HCT116 (cell line): Measurements from ENCODE around the gene PRKACA. TPM values are rescaled to one million over a fixed set of nuclear protein-coding genes. Genes with fewer than 3 reads are reported as not detected.

Experiments used
- ATAC-seq: fragments of 200-7000 bp; cut with Tn5 transposase; 2 replicates; pipeline ENCODE4 v1.9.1; 2020; ENCODE audit warnings: mild to moderate bottlenecking, moderate library complexity
- BruUV-seq: library from RNA; stranded (reverse); fragments of 400-500 nt; replicated peaks from 2 replicates; lab custom pipeline; 2021; lab: Mats Ljungman, UMichigan
- CTCF ChIA-PET: fragments of 300-600 bp; sonication (Branson Sonifier 250); formaldehyde crosslinking; loops from one replicate; lab custom pipeline; 2021; ENCODE audit warnings: antibody characterized with exemption; lab: Charles Lee
- POLR2A ChIA-PET: fragments of 300-600, 350-600 bp; sonication (Branson Sonifier 250); formaldehyde crosslinking; loops from one replicate; lab custom pipeline; 2021; ENCODE audit warnings: antibody characterized with exemption; lab: Charles Lee
- RAD21 ChIA-PET, 2 experiments: fragments of 300-600 bp; sonication (Branson Sonifier 250); formaldehyde crosslinking; loops; one replicate each; lab custom pipeline; 2023; ENCODE audit warnings: low total read pairs in 2 of 2; ENCODE audit not compliant: uncharacterized antibody in 2 of 2, unreplicated experiment in 2 of 2, low non-redundant PET in 1 of 2; lab: Charles Lee
- DNase-seq: peaks from one replicate; pipeline ENCODE4 v3.0.0-alpha.2; 2010; ENCODE audit warnings: low read depth, low spot score
- H2AFZ ChIP-seq: fragments of 200-600 bp; shearing (Covaris generic), sonication (generic); 2 replicates; pipeline ENCODE4 v1.6.1; 2017; ENCODE audit warnings: low read depth, mixed run types, mixed read lengths, antibody characterized with exemption, low read length; ENCODE audit not compliant: poor library complexity, severe bottlenecking
- H3K27ac ChIP-seq: 2 replicates; pipeline ENCODE4 v1.5.1; 2012; ENCODE audit warnings: low read depth, low read length
- H3K27me3 ChIP-seq: fragments of 200-600 bp; sonication (generic); 2 replicates; pipeline ENCODE4 v1.6.1; 2016; ENCODE audit warnings: mixed run types, low read length, mixed read lengths; ENCODE audit not compliant: insufficient read depth
- H3K36me3 ChIP-seq, 2 experiments: fragments of 200-500 bp in 1 of 2; fragments of 200-600 bp in 1 of 2; sonication (Bioruptor generic) in 1 of 2; sonication (generic) in 1 of 2; 2 replicates each; pipeline versions ENCODE4 v1.5.1 to v1.6.1; 2014 to 2016; ENCODE audit warnings: low read length in 2 of 2, inconsistent platforms in 1 of 2, mixed read lengths in 1 of 2, mixed run types in 1 of 2; ENCODE audit not compliant: insufficient read depth in 2 of 2, control insufficient read depth in 1 of 2
- H3K4me1 ChIP-seq, 2 experiments: fragments of 200-600 bp in 1 of 2; sonication (generic) in 1 of 2; 2 replicates each; pipeline versions ENCODE4 v1.5.1 to v1.6.1; 2012 to 2017; ENCODE audit warnings: low read length in 2 of 2, inconsistent platforms in 1 of 2, mild to moderate bottlenecking in 1 of 2, mixed read lengths in 1 of 2, mixed run types in 1 of 2, moderate library complexity in 1 of 2; ENCODE audit not compliant: insufficient read depth in 2 of 2, control insufficient read depth in 1 of 2
- H3K4me2 ChIP-seq: fragments of 200-600 bp; sonication (generic); 2 replicates; pipeline ENCODE4 v1.6.1; 2017; ENCODE audit warnings: mixed run types, low read length, mixed read lengths
- H3K4me3 ChIP-seq, 2 experiments: fragments of 200-600 bp in 1 of 2; sonication (generic) in 1 of 2; replicated peaks in 1 of 2; 2 replicates each; pipeline ENCODE4 v1.5.1; 2011 to 2016; ENCODE audit warnings: low read length in 2 of 2, control low read depth in 1 of 2, low read depth in 1 of 2, mild to moderate bottlenecking in 1 of 2, mixed read lengths in 1 of 2, mixed run types in 1 of 2
- H3K79me2 ChIP-seq: fragments of 200-600 bp; sonication (generic); 2 replicates; pipeline ENCODE4 v1.6.1; 2017; ENCODE audit warnings: mild to moderate bottlenecking, mixed run types, low read length, moderate library complexity, mixed read lengths; ENCODE audit not compliant: insufficient read depth
- H3K9ac ChIP-seq: fragments of 200-600 bp; sonication (generic); 2 replicates; pipeline ENCODE4 v1.6.1; 2016; ENCODE audit warnings: low read length, mixed read lengths
- H3K9me2 ChIP-seq: fragments of 200-600 bp; sonication (generic), shearing (Covaris generic); 2 replicates; pipeline ENCODE4 v1.6.1; 2017; ENCODE audit warnings: mixed run types, mild to moderate bottlenecking, moderate library complexity; ENCODE audit not compliant: insufficient read depth
- H3K9me3 ChIP-seq, 2 experiments: fragments of 200-500 bp in 1 of 2; fragments of 200-600 bp in 1 of 2; sonication (Bioruptor generic) in 1 of 2; sonication (generic) in 1 of 2; 2 replicates each; pipeline ENCODE4 v1.6.1; 2014 to 2017; ENCODE audit warnings: low read length in 2 of 2, mixed read lengths in 2 of 2, inconsistent platforms in 1 of 2, low read depth in 1 of 2, mild to moderate bottlenecking in 1 of 2, mixed run types in 1 of 2, moderate library complexity in 1 of 2; ENCODE audit not compliant: control insufficient read depth in 1 of 2, insufficient read depth in 1 of 2
- H4K20me1 ChIP-seq: fragments of 200-600 bp; sonication (generic), shearing (Covaris generic); 2 replicates; pipeline ENCODE4 v1.6.1; 2017; ENCODE audit warnings: mixed run types, mild to moderate bottlenecking, moderate library complexity; ENCODE audit not compliant: insufficient read depth
- CBX3 ChIP-seq: IDR thresholded peaks from 2 replicates; pipeline ENCODE4 v1.6.1; 2012; ENCODE audit warnings: low read depth
- CEBPB ChIP-seq: IDR thresholded peaks from 2 replicates; pipeline ENCODE4 v1.6.1; 2012; ENCODE audit warnings: low read depth
- ELF1 ChIP-seq: IDR thresholded peaks from 2 replicates; pipeline ENCODE4 v1.6.1; 2012; ENCODE audit warnings: low read depth, borderline replicate concordance
- EZH2 ChIP-seq: fragments of 200-600 bp; sonication (generic); IDR thresholded peaks from 2 replicates; pipeline ENCODE4 v1.6.1; 2017; ENCODE audit warnings: antibody characterized with exemption, mixed run types
- EZH2phosphoT487 ChIP-seq: fragments of 200-600 bp; IDR thresholded peaks from 2 replicates; pipeline ENCODE4 v1.6.1; 2018; ENCODE audit warnings: antibody characterized with exemption, borderline replicate concordance
- JUND ChIP-seq: IDR thresholded peaks from 2 replicates; pipeline ENCODE4 v1.6.1; 2012
- POLR2A ChIP-seq: IDR thresholded peaks from 2 replicates; pipeline ENCODE4 v1.7.0; 2011; ENCODE audit warnings: borderline replicate concordance; ENCODE audit not compliant: insufficient read depth, insufficient read length; ENCODE audit errors: extremely low read depth
- POLR2AphosphoS5 ChIP-seq: IDR thresholded peaks from 2 replicates; pipeline ENCODE4 v1.6.1; 2011; ENCODE audit warnings: mild to moderate bottlenecking, low read depth, low read length, moderate library complexity
- RAD21 ChIP-seq: IDR thresholded peaks from 2 replicates; pipeline ENCODE4 v1.6.1; 2012; ENCODE audit warnings: low read depth, mild to moderate bottlenecking
- SIN3A ChIP-seq: IDR thresholded peaks from 2 replicates; pipeline ENCODE4 v1.6.1; 2012; ENCODE audit warnings: low read depth
- SP1 ChIP-seq: IDR thresholded peaks from 2 replicates; pipeline ENCODE4 v1.6.1; 2012; ENCODE audit warnings: low read depth
- SRF ChIP-seq: IDR thresholded peaks from 2 replicates; pipeline ENCODE4 v1.6.1; 2012; ENCODE audit warnings: low read depth
- TCF7L2 ChIP-seq: IDR thresholded peaks from 2 replicates; pipeline ENCODE4 v1.7.0; 2011; ENCODE audit warnings: borderline replicate concordance, inconsistent platforms; ENCODE audit not compliant: insufficient read depth, insufficient read length; ENCODE audit errors: extremely low read depth
- YY1 ChIP-seq: IDR thresholded peaks from 2 replicates; pipeline ENCODE4 v1.6.1; 2011; ENCODE audit warnings: low read length, low read depth, moderate library complexity, mild to moderate bottlenecking; ENCODE audit not compliant: insufficient replicate concordance; ENCODE audit errors: extremely low read depth
- ZNF274 ChIP-seq: fragments of 200-500 bp; sonication (Bioruptor generic); IDR thresholded peaks from 2 replicates; pipeline ENCODE4 v1.6.1; 2014; ENCODE audit warnings: mild to moderate bottlenecking, low read depth, low read length, inconsistent platforms
- intact Hi-C: fragments of 100-400 bp; cut with micrococcal nuclease; formaldehyde crosslinking; loops from 2 replicates; pipeline ENCODE4 v1.10.0; 2022
- total RNA-seq: library from RNA; stranded (reverse); gene quantifications from one replicate; pipeline ENCODE4 v1.2.1, GENCODE V29; 2021; ENCODE audit not compliant: unreplicated experiment
- TF ChIP-seq, protein P1 (sequence below), 3 experiments: fragments of 200-600 bp in 1 of 3; sonication (generic) in 1 of 3; IDR thresholded peaks in 2 of 3; conservative IDR thresholded peaks in 1 of 3; 2 replicates each; pipeline ENCODE4 v1.5.1; 2012 to 2017; ENCODE audit warnings: low read depth in 2 of 3, low read length in 2 of 3, antibody characterized with exemption in 1 of 3, borderline replicate concordance in 1 of 3, control low read depth in 1 of 3, mild to moderate bottlenecking in 1 of 3, mixed read lengths in 1 of 3, mixed run types in 1 of 3, moderate library complexity in 1 of 3; ENCODE audit not compliant: insufficient read depth in 1 of 3
- TF ChIP-seq, protein P2 (sequence below): IDR thresholded peaks from 2 replicates; pipeline ENCODE4 v1.6.1; 2011; ENCODE audit warnings: mild to moderate bottlenecking, low read length, moderate library complexity; ENCODE audit not compliant: insufficient replicate concordance; ENCODE audit errors: extremely low read depth

PRKACA gene
- total RNA-seq, 1 experiment from 2014 or later: 95.7 TPM

DNA sequence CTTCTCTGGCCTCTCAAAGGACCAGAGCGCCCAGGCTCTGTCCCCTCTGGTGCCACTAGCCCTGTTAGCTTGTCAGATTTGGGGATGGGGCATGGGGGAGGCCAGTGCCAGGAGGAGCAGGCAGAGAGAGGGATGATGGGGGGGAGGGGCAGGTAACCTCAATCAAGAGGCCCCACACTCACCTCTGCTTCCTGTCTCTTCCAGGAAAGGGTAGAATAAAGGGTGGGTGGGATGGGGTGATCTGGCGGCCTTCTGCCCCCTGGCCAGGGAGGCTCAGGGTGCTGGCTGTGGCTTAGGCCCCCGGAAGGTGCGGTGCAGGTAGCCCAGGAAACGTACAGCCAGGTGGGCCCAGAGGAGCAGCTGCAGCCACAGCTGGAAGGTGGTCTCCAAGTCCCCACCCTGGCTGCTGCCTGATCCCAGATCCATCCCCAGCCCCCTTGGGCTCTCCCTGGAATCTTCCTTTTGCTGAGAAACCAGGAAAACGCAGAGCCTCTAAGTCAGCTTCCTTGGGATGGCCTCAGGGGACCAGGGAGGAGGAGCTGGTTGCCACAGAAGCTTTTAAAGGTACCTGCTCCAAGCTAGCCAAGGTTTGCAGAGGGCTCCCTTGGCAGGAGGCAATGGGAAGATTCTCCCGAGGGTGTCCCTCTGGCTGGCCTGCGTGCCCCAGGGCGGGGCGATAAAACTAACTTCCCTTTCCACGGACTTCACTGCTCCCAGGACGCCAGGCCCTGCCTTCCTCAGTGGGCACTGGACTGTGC is 5.3 kb downstream of the PRKACA start:
- no peak overlapping the region for H3K9ac ChIP-seq
- CTCF ChIA-PET: no interaction called here

More for the DNA sequence above, 5.3 kb downstream of the PRKACA start:
- Histone ChIP-seq H3K9me2 (no peaks in the 10 kb centered on the region), H3K4me2 (peak overlapping the region; percentile 89), H3K36me3 (no peaks in the 10 kb centered on the region; a peak in 1 of 4 replicates), H3K4me3 (peak overlapping the region in 1 of 2 experiments; percentile 88; a peak in 1 of 4 replicates), H3K4me1 (peaks cover 24 to 38% of the 10 kb centered on the region in 2 experiments), H3K27me3 (no peaks in the 10 kb centered on the region), H2AFZ (no peak overlapping the region), H3K79me2 (peaks cover 27% of the 10 kb centered on the region), H3K9me3 (no peaks in the 10 kb centered on the region), H4K20me1 (no peaks in the 10 kb centered on the region), H3K27ac (peak overlapping the region; percentile 68; the same call in 1 of the 2 replicates)
- ATAC-seq (no peak), DNase-seq (no peak)
- ChIA-PET POLR2A (no interaction called here), RAD21 (no interaction called here)
- BruUV-seq: no TSS peak
- intact Hi-C loops: loop anchor here (5.0 kb wide), 1 partner anchor 40 kb away; the partner anchor contains the start of gene MISP3
- TF ChIP-seq TCF7L2 (no peak), ELF1 (no peak), SIN3A (no peak), POLR2A (no peak), EZH2phosphoT487 (no peak), RAD21 (no peak), CBX3 (no peak), ZNF274 (no peak), SP1 (no peak), EZH2 (no peak), SRF (no peak), CEBPB (no peak), YY1 (no peak), POLR2AphosphoS5 (no peak), JUND (no peak)
- TF ChIP-seq, protein P1, sequence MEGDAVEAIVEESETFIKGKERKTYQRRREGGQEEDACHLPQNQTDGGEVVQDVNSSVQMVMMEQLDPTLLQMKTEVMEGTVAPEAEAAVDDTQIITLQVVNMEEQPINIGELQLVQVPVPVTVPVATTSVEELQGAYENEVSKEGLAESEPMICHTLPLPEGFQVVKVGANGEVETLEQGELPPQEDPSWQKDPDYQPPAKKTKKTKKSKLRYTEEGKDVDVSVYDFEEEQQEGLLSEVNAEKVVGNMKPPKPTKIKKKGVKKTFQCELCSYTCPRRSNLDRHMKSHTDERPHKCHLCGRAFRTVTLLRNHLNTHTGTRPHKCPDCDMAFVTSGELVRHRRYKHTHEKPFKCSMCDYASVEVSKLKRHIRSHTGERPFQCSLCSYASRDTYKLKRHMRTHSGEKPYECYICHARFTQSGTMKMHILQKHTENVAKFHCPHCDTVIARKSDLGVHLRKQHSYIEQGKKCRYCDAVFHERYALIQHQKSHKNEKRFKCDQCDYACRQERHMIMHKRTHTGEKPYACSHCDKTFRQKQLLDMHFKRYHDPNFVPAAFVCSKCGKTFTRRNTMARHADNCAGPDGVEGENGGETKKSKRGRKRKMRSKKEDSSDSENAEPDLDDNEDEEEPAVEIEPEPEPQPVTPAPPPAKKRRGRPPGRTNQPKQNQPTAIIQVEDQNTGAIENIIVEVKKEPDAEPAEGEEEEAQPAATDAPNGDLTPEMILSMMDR (IDR thresholded peaks at IDR 0.05 in 2 of 3, conservative IDR thresholded peaks at IDR 0.05 in 1 of 3; ENCODE audit: borderline replicate concordance in 1 of 3, insufficient read depth in 1 of 3, low read depth in 2 of 3, low read length in 2 of 3): no peak
- TF ChIP-seq, protein P2, sequence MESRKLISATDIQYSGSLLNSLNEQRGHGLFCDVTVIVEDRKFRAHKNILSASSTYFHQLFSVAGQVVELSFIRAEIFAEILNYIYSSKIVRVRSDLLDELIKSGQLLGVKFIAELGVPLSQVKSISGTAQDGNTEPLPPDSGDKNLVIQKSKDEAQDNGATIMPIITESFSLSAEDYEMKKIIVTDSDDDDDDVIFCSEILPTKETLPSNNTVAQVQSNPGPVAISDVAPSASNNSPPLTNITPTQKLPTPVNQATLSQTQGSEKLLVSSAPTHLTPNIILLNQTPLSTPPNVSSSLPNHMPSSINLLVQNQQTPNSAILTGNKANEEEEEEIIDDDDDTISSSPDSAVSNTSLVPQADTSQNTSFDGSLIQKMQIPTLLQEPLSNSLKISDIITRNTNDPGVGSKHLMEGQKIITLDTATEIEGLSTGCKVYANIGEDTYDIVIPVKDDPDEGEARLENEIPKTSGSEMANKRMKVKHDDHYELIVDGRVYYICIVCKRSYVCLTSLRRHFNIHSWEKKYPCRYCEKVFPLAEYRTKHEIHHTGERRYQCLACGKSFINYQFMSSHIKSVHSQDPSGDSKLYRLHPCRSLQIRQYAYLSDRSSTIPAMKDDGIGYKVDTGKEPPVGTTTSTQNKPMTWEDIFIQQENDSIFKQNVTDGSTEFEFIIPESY: no peak
